HG02938 (cell line): ENCODE results near the gene ZMYM5.
"Not testable (repeated sequence)": the region's sequence is repeated elsewhere in the genome, so short reads cannot be mapped to it uniquely, and the experiment has no call there.

Experiments
- ATAC-seq: cut with Tn5 transposase; IDR thresholded peaks from one replicate; pipeline ENCODE4 v1.9.1; 2021; ENCODE audit warnings: mild to moderate bottlenecking, moderate library complexity; ENCODE audit not compliant: unreplicated experiment

The ZMYM5 gene

GRCh38 chr13:19822673-19823072 lies 40.8 kb downstream of the ZMYM5 start:
- no peak for ATAC-seq

GRCh38 chr13:19818223-19818842 lies 45.1 kb downstream of the ZMYM5 start:
- no peak for ATAC-seq

- ATAC-seq: no peak
These were observed 45.8 kb downstream of the ZMYM5 start for GRCh38 chr13:19817510-19818158.

- ATAC-seq: no peak
These were observed 46.3 kb downstream of the ZMYM5 start for GRCh38 chr13:19817106-19817505.

- not testable (repeated sequence) for ATAC-seq
These were observed 47.6 kb downstream of the ZMYM5 start for GRCh38 chr13:19815842-19816241.

GRCh38 chr13:19810996-19811881 lies 52.2 kb downstream of the ZMYM5 start:
- ATAC-seq: no peak

GRCh38 chr13:19810151-19810550 lies 53.3 kb downstream of the ZMYM5 start:
- no peak for ATAC-seq

- ATAC-seq: no peak
These were observed 57.7 kb downstream of the ZMYM5 start for GRCh38 chr13:19805765-19806164.

GRCh38 chr13:19795956-19796355 lies 67.5 kb downstream of the ZMYM5 start:
- no peak for ATAC-seq

- no peak for ATAC-seq
These were observed 68.8 kb downstream of the ZMYM5 start for GRCh38 chr13:19794631-19795030.

GRCh38 chr13:19791953-19792537 lies 71.4 kb downstream of the ZMYM5 start:
- no peak for ATAC-seq

- ATAC-seq: peak; percentile 80
These were observed 80.4 kb downstream of the ZMYM5 start, which contains the start of gene PSPC1 for GRCh38 chr13:19782727-19783682. Gene PSPC1, minus strand, starts transcription at chr13:19782945. Its CDS starts 188 bp downstream, at chr13:19782757.

GRCh38 chr13:19782049-19782726 lies 81.3 kb downstream of the ZMYM5 start:
- ATAC-seq: peak; percentile 39

GRCh38 chr13:19781526-19781925 lies 81.9 kb downstream of the ZMYM5 start:
- no peak for ATAC-seq

GRCh38 chr13:19780753-19781418 lies 82.6 kb downstream of the ZMYM5 start:
- ATAC-seq: not testable (repeated sequence)
